HEK293 (cell line): ENCODE data around the gene SIRPA.

Experiments used
- CTCF ChIP-seq: fragments of 450-650 bp; formaldehyde crosslinking; IDR thresholded peaks from 2 replicates; pipeline ENCODE4 v1.5.1; 2016; ENCODE audit warnings: missing biosample characterization, missing genetic modification characterization
- PATZ1 ChIP-seq: fragments of 450-650 bp; formaldehyde crosslinking; IDR thresholded peaks from 2 replicates; pipeline ENCODE4 v1.5.1; 2016; ENCODE audit warnings: missing biosample characterization, missing genetic modification characterization
- TCF7L2 ChIP-seq: IDR thresholded peaks from 2 replicates; pipeline ENCODE4 v1.6.1; 2011; ENCODE audit warnings: low read depth, mild to moderate bottlenecking, inconsistent platforms, low read length, moderate library complexity, borderline replicate concordance
- ZNF248 ChIP-seq: fragments of 450-650 bp; formaldehyde crosslinking; IDR thresholded peaks from 2 replicates; pipeline ENCODE4 v1.5.1; 2017; ENCODE audit warnings: missing biosample characterization, missing genetic modification characterization
- ZNF580 ChIP-seq: fragments of 450-650 bp; formaldehyde crosslinking; IDR thresholded peaks from 2 replicates; pipeline ENCODE4 v1.5.1; 2016; ENCODE audit warnings: missing biosample characterization, missing genetic modification characterization
- ZNF623 ChIP-seq: fragments of 450-650 bp; formaldehyde crosslinking; IDR thresholded peaks from 2 replicates; pipeline ENCODE4 v1.5.1; 2016; ENCODE audit warnings: missing biosample characterization, missing genetic modification characterization
- ZNF76 ChIP-seq: fragments of 450-650 bp; formaldehyde crosslinking; IDR thresholded peaks from 2 replicates; pipeline ENCODE4; 2016; ENCODE audit warnings: low read depth, missing biosample characterization, missing genetic modification characterization, borderline replicate concordance
- ZNF776 ChIP-seq: fragments of 450-650 bp; formaldehyde crosslinking; IDR thresholded peaks from 2 replicates; pipeline ENCODE4 v1.5.0; 2017; ENCODE audit warnings: missing biosample characterization, missing genetic modification characterization, borderline replicate concordance

GRCh38 chr20:1894951-1895673 is at the start of gene SIRPA:
- TF ChIP-seq ZNF76 (tag by site-specific recombination) (no peak), TCF7L2 (no peak), CTCF (tag by site-specific recombination) (no peak), ZNF623 (no peak), ZNF580 (no peak), ZNF248 (tag by site-specific recombination) (no peak), PATZ1 (peak; percentile 50; the same call in 1 of the 2 replicates), ZNF776 (no peak)
